Endothelial cell of umbilical vein (primary cell): ENCODE measurements around the gene MUL1. TPM values are rescaled to one million over a fixed set of nuclear protein-coding genes. Genes with fewer than 3 reads are reported as not detected.

Experiments used
- BruUV-seq: library from RNA; stranded (reverse); fragments of 400-500 nt; replicated peaks from 2 replicates; lab custom pipeline; 2021; lab: Mats Ljungman, UMichigan
- CTCF ChIA-PET: fragments of 300-600, 350-600 bp; sonication (Branson Sonifier 250); formaldehyde crosslinking; loops from one replicate; lab custom pipeline; 2021; ENCODE audit warnings: antibody characterized with exemption, inconsistent platforms; lab: Charles Lee
- POLR2A ChIA-PET: fragments of 300-600, 350-600 bp; sonication (Branson Sonifier 250); formaldehyde crosslinking; loops from one replicate; lab custom pipeline; 2021; ENCODE audit warnings: antibody characterized with exemption, inconsistent platforms; lab: Charles Lee
- DNase-seq: peaks from one replicate; pipeline ENCODE4 v3.0.0-alpha.2; 2011; ENCODE audit warnings: low read depth, low spot score
- FAIRE-seq: peaks from 2 replicates; lab custom pipeline; 2011; peaks lifted over from hg19 to GRCh38; lab: Jason Lieb, UNC
- H2AFZ ChIP-seq: 2 replicates; pipeline ENCODE4 v1.6.0; 2012; ENCODE audit warnings: low read depth, low read length, control low read depth, inconsistent platforms
- H3K27ac ChIP-seq: 2 replicates; pipeline ENCODE4 v1.5.1; 2011; ENCODE audit warnings: low read depth, mild to moderate bottlenecking, control low read depth, low read length, moderate library complexity; ENCODE audit not compliant: insufficient read depth
- H3K27me3 ChIP-seq, 2 experiments: 2 replicates each; pipeline versions ENCODE4 v1.6.0 to v1.6.1; 2011; ENCODE audit warnings: low read length in 2 of 2, mixed read lengths in 1 of 2; ENCODE audit not compliant: control insufficient read depth in 2 of 2, insufficient read depth in 2 of 2
- H3K36me3 ChIP-seq, 2 experiments: 2 replicates in 1 of 2; 3 replicates in 1 of 2; pipeline ENCODE4 v1.5.1; 2011; ENCODE audit warnings: low read length in 2 of 2, mild to moderate bottlenecking in 1 of 2, moderate library complexity in 1 of 2; ENCODE audit not compliant: control insufficient read depth in 2 of 2, insufficient read depth in 2 of 2; ENCODE audit errors: extremely low read depth in 1 of 2
- H3K4me1 ChIP-seq: 3 replicates; pipeline ENCODE4 v1.5.1; 2011; ENCODE audit warnings: mild to moderate bottlenecking, low read length; ENCODE audit not compliant: control insufficient read depth, insufficient read depth; ENCODE audit errors: extremely low read depth
- H3K4me2 ChIP-seq: 2 replicates; pipeline ENCODE4 v1.6.1; 2011; ENCODE audit warnings: low read length, control low read depth, mixed read lengths; ENCODE audit not compliant: insufficient read depth
- H3K4me3 ChIP-seq, 3 experiments: fragments of 200-600 bp in 1 of 3; sonication (generic), shearing (Covaris generic) in 1 of 3; replicated peaks in 1 of 3; 2 replicates each; pipeline ENCODE4 v1.5.1; 2011 to 2016; ENCODE audit warnings: control low read depth in 3 of 3, low read length in 3 of 3, mild to moderate bottlenecking in 2 of 3, inconsistent platforms in 1 of 3, low read depth in 1 of 3, moderate library complexity in 1 of 3; ENCODE audit not compliant: insufficient read depth in 1 of 3
- H3K79me2 ChIP-seq: 2 replicates; pipeline ENCODE4 v1.6.0; 2012; ENCODE audit warnings: low read length, inconsistent platforms; ENCODE audit not compliant: control insufficient read depth, insufficient read depth
- H3K9ac ChIP-seq: replicated peaks from 2 replicates; pipeline ENCODE3; 2011; ENCODE audit warnings: low read length, control low read depth; ENCODE audit not compliant: insufficient read depth; ENCODE audit errors: extremely low read depth
- H3K9me1 ChIP-seq: replicated peaks from 3 replicates; pipeline ENCODE4 v1.6.0; 2011; ENCODE audit warnings: mild to moderate bottlenecking, low read length; ENCODE audit not compliant: control insufficient read depth, insufficient read depth; ENCODE audit errors: extremely low read depth
- H3K9me3 ChIP-seq: replicated peaks from 2 replicates; pipeline ENCODE4 v1.5.1; 2012; ENCODE audit warnings: low read length, inconsistent platforms; ENCODE audit not compliant: control insufficient read depth, insufficient read depth
- H4K20me1 ChIP-seq: replicated peaks from 2 replicates; pipeline ENCODE3; 2011; ENCODE audit warnings: mild to moderate bottlenecking, low read length; ENCODE audit not compliant: control insufficient read depth, insufficient read depth; ENCODE audit errors: extremely low read depth
- CTCF ChIP-seq, 2 donors: IDR thresholded peaks; 1 replicate in 1 of 2; 2 replicates in 1 of 2; pipeline ENCODE4 v1.5.1; 2011; ENCODE audit warnings: low read length in 2 of 2, mild to moderate bottlenecking in 2 of 2, moderate library complexity in 2 of 2, control low read depth in 1 of 2, inconsistent platforms in 1 of 2, low read depth in 1 of 2; ENCODE audit not compliant: insufficient read depth in 1 of 2; ENCODE audit errors: extremely low read depth in 1 of 2
- EZH2 ChIP-seq: IDR thresholded peaks from 2 replicates; pipeline ENCODE4 v1.6.1; 2012; ENCODE audit warnings: borderline replicate concordance, low read depth, mild to moderate bottlenecking, moderate library complexity, low read length, inconsistent platforms; ENCODE audit not compliant: severe bottlenecking
- FOS ChIP-seq: IDR thresholded peaks from 2 replicates; pipeline ENCODE4 v1.6.1; 2011; ENCODE audit warnings: mild to moderate bottlenecking, low read length, moderate library complexity, borderline replicate concordance; ENCODE audit not compliant: insufficient read depth
- GATA2 ChIP-seq: IDR thresholded peaks from 2 replicates; pipeline ENCODE4 v1.7.0; 2011; ENCODE audit warnings: low read depth, mild to moderate bottlenecking, moderate library complexity, mixed read lengths, low read length; ENCODE audit not compliant: insufficient read length, insufficient read depth
- JUN ChIP-seq: IDR thresholded peaks from 2 replicates; pipeline ENCODE4 v1.6.1; 2011; ENCODE audit warnings: borderline replicate concordance, low read depth; ENCODE audit not compliant: insufficient read length, insufficient read depth
- MYC ChIP-seq: IDR thresholded peaks from one replicate; pipeline ENCODE4 v1.6.1; 2011; ENCODE audit warnings: mild to moderate bottlenecking, low read depth, low read length
- POLR2A ChIP-seq: IDR thresholded peaks from 2 replicates; pipeline ENCODE4 v1.6.1; 2012; ENCODE audit warnings: low read depth, mild to moderate bottlenecking, control low read depth, low read length
- POLR2AphosphoS5 ChIP-seq: IDR thresholded peaks from 2 replicates; pipeline ENCODE4 v1.6.1; 2012; ENCODE audit warnings: low read depth, mild to moderate bottlenecking, control low read depth, low read length, moderate library complexity; ENCODE audit not compliant: insufficient read depth
- dilution Hi-C: fragments of 300-500 bp; cut with MboI; formaldehyde crosslinking; loops from one replicate; pipeline ENCODE4 v1.15.0; 2019; ENCODE audit warnings: low sequenced_read_pairs; ENCODE audit not compliant: extremely low pct_ligation_motif_present
- intact Hi-C: fragments of 100-400 bp; cut with micrococcal nuclease; formaldehyde crosslinking; loops from one replicate; pipeline ENCODE4 v1.10.0; 2022
- polyA plus RNA-seq, 4 experiments: library from polyadenylated mRNA; depleted of rRNA in 3 of 4; stranded (reverse) in 3 of 4; unstranded in 1 of 4; fragments of >200 nt; gene quantifications; 2 replicates each; pipeline versions ENCODE4 v1.2.1 to v1.2.3, GENCODE V29; 2011 to 2012; ENCODE audit warnings: missing spikeins in 1 of 4
- total RNA-seq: library from RNA; stranded (reverse); gene quantifications from 2 replicates; pipeline ENCODE4 v1.2.3, GENCODE V29; 2021
- TF ChIP-seq, protein P1 (sequence below): IDR thresholded peaks from 2 replicates; pipeline ENCODE4 v1.6.1; 2011; ENCODE audit not compliant: insufficient read depth, insufficient read length

The MUL1 gene
- total and polyA plus RNA-seq, 2 donors (not counting 3 experiments of a cell fraction or from before 2014, with no cell fraction given) = 28.3 to 29.5 TPM

- H3K4me3 ChIP-seq = no peak overlapping the region
- H3K9me3 ChIP-seq = no peaks in the 10 kb centered on the region
- DNase-seq (no peak), FAIRE-seq (no peak)
- no TSS peak for BruUV-seq
- peaks cover 3 to 15% of the 10 kb centered on the region in 2 experiments for H3K36me3 ChIP-seq
- intact Hi-C loops (loop anchor here (5.0 kb wide), 1 partner anchor 127 kb away; the partner anchor contains the start of gene PINK1), dilution Hi-C loops (no loop called here)
- TF ChIP-seq MYC = no peak
- TF ChIP-seq, protein P1, sequence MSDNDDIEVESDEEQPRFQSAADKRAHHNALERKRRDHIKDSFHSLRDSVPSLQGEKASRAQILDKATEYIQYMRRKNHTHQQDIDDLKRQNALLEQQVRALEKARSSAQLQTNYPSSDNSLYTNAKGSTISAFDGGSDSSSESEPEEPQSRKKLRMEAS = no peak
- TF ChIP-seq FOS = no peak
- TF ChIP-seq EZH2 = no peak
- no peak for TF ChIP-seq GATA2
- no peak for TF ChIP-seq POLR2A
- TF ChIP-seq POLR2AphosphoS5 = no peak
- no peak for TF ChIP-seq CTCF (IDR thresholded peaks at IDR 0.05; ENCODE audit: extremely low read depth in 1 of 2, insufficient read depth in 1 of 2, low read depth in 1 of 2, low read length in 2 of 2)
- TF ChIP-seq JUN = no peak
- H3K4me1 ChIP-seq = peaks cover 11% of the 10 kb centered on the region
- H3K27me3 ChIP-seq = no peaks in the 10 kb centered on the region
- H4K20me1 ChIP-seq = no peaks in the 10 kb centered on the region
- no peak overlapping the region for H3K4me2 ChIP-seq
- H3K9ac ChIP-seq = no peak overlapping the region
- POLR2A ChIA-PET = no interaction called here
- CTCF ChIA-PET = interaction anchor here (1.1 kb wide), 1 partner anchor 11 kb away, joined by 4 read pairs; no protein-coding TSS in a partner anchor
- no peaks in the 10 kb centered on the region for H3K9me1 ChIP-seq
- peaks cover 33% of the 10 kb centered on the region for H3K79me2 ChIP-seq
- no peak overlapping the region for H3K27ac ChIP-seq
- H2AFZ ChIP-seq = no peak overlapping the region
These were observed 2.5 kb downstream of the MUL1 start for GRCh38 chr1:20505488-20505887.
